B cell (primary cell): ENCODE results near the gene ZC3H7A. TPM values are rescaled to one million over a fixed set of nuclear protein-coding genes. Genes with fewer than 3 reads are reported as not detected.

Experiments used
- ATAC-seq: fragments of 200-7000 bp; cut with Tn5 transposase; one replicate; pipeline ENCODE4 v1.10.0; 2021; ENCODE audit warnings: low read depth, mild to moderate bottlenecking, moderate number of reproducible peaks, moderate library complexity
- CTCF ChIA-PET: fragments of 350-600 bp; sonication (Branson Sonifier 250); formaldehyde crosslinking; loops from one replicate; lab custom pipeline; 2021; ENCODE audit warnings: antibody characterized with exemption, inconsistent platforms; lab: Charles Lee
- POLR2A ChIA-PET: fragments of 350-600 bp; sonication (Branson Sonifier 250); formaldehyde crosslinking; loops from one replicate; lab custom pipeline; 2021; ENCODE audit warnings: antibody characterized with exemption; lab: Charles Lee
- DNase-seq: peaks from one replicate; pipeline ENCODE4 v3.0.0; 2013
- H2AFZ ChIP-seq: 2 replicates; pipeline ENCODE4 v1.6.1; 2012; ENCODE audit warnings: mild to moderate bottlenecking, low read depth, low read length; ENCODE audit not compliant: insufficient read depth, poor library complexity, severe bottlenecking
- H3K27ac ChIP-seq, 2 donors: 1 replicate in 1 of 2; 2 replicates in 1 of 2; pipeline ENCODE4 v1.5.1; 2012 to 2013; ENCODE audit warnings: low read length in 2 of 2, mild to moderate bottlenecking in 2 of 2, moderate library complexity in 1 of 2
- H3K27me3 ChIP-seq, 4 experiments: fragments of 200-600 bp in 1 of 4; sonication (generic) in 1 of 4; replicated peaks in 1 of 4; 1 replicate in 2 of 4; 2 replicates in 2 of 4; pipeline versions ENCODE4 v1.6.1 to v1.7.0; 2013 to 2016; ENCODE audit warnings: low read length in 3 of 4, mild to moderate bottlenecking in 2 of 4, mixed read lengths in 1 of 4, moderate library complexity in 1 of 4; ENCODE audit not compliant: insufficient read depth in 4 of 4, control insufficient read depth in 3 of 4; ENCODE audit errors: control extremely low read depth in 1 of 4
- H3K36me3 ChIP-seq, 2 experiments: replicated peaks in 1 of 2; 1 replicate in 1 of 2; 2 replicates in 1 of 2; pipeline versions ENCODE4 v1.6.1 to v1.7.1; 2013; ENCODE audit warnings: low read length in 1 of 2; ENCODE audit not compliant: insufficient read depth in 2 of 2, control insufficient read depth in 1 of 2; ENCODE audit errors: control extremely low read depth in 1 of 2, extremely low read depth in 1 of 2
- H3K4me1 ChIP-seq, 2 donors: fragments of 200-600 bp in 1 of 2; sonication (generic) in 1 of 2; 1 replicate in 1 of 2; 2 replicates in 1 of 2; pipeline versions ENCODE4 v1.5.1 to v1.6.1; 2013 to 2017; ENCODE audit warnings: low read length in 2 of 2; ENCODE audit not compliant: control insufficient read depth in 2 of 2, insufficient read depth in 2 of 2
- H3K4me2 ChIP-seq: replicated peaks from 2 replicates; pipeline ENCODE3; 2012; ENCODE audit warnings: mild to moderate bottlenecking, low read depth, low read length; ENCODE audit not compliant: poor library complexity, severe bottlenecking
- H3K4me3 ChIP-seq, 5 experiments: fragments of 200-600 bp in 1 of 5; sonication (generic) in 1 of 5; 1 replicate in 3 of 5; 2 replicates in 2 of 5; pipeline versions ENCODE4 v1.5.1 to v1.7.0; 2011 to 2016; ENCODE audit warnings: low read length in 4 of 5, mild to moderate bottlenecking in 4 of 5, low read depth in 2 of 5, control low read depth in 1 of 5, moderate library complexity in 1 of 5; ENCODE audit not compliant: insufficient read depth in 1 of 5; ENCODE audit errors: control extremely low read depth in 1 of 5, extremely low read depth in 1 of 5
- H3K79me2 ChIP-seq: fragments of 200-600 bp; sonication (generic); one replicate; pipeline ENCODE4 v1.6.0; 2016; ENCODE audit warnings: low read length; ENCODE audit not compliant: control insufficient read depth, insufficient read depth
- H3K9ac ChIP-seq: fragments of 200-600 bp; sonication (generic); 2 replicates; pipeline ENCODE4 v1.6.1; 2017; ENCODE audit warnings: mild to moderate bottlenecking, low read length, moderate library complexity
- H3K9me3 ChIP-seq, 3 donors: one replicate each; pipeline versions ENCODE4 v1.6.1 to v1.7.1; 2013; ENCODE audit warnings: low read length in 2 of 3; ENCODE audit not compliant: control insufficient read depth in 2 of 3, insufficient read depth in 1 of 3; ENCODE audit errors: control extremely low read depth in 1 of 3
- H4K20me1 ChIP-seq: 2 replicates; pipeline ENCODE4 v1.6.0; 2012; ENCODE audit warnings: mild to moderate bottlenecking, low read length; ENCODE audit not compliant: insufficient read depth, control insufficient read depth, poor library complexity, severe bottlenecking
- H3K27ac Mint-ChIP-seq: one replicate; pipeline ENCODE4 v1.8.0; 2021; ENCODE audit warnings: mixed read lengths
- H3K27me3 Mint-ChIP-seq: one replicate; pipeline ENCODE4 v1.8.0; 2021; ENCODE audit warnings: mixed read lengths
- H3K4me1 Mint-ChIP-seq: one replicate; pipeline ENCODE4 v1.8.0; 2021; ENCODE audit warnings: mixed read lengths
- H3K4me3 Mint-ChIP-seq: one replicate; pipeline ENCODE4 v1.8.0; 2021; ENCODE audit warnings: mixed read lengths
- H3K9me3 Mint-ChIP-seq: one replicate; pipeline ENCODE4 v1.8.0; 2022; ENCODE audit warnings: mixed read lengths; ENCODE audit not compliant: insufficient read depth
- CTCF ChIP-seq: fragments of 200-600 bp; IDR thresholded peaks from one replicate; pipeline ENCODE4 v1.8.0; 2022; ENCODE audit warnings: antibody characterized with exemption, mild to moderate bottlenecking
- EZH2 ChIP-seq: IDR thresholded peaks from 2 replicates; pipeline ENCODE4 v1.6.1; 2012; ENCODE audit warnings: borderline replicate concordance, low read depth, mild to moderate bottlenecking, moderate library complexity, low read length; ENCODE audit not compliant: insufficient read depth, poor library complexity, severe bottlenecking
- WGBS: methylation state at CpG from one replicate; pipeline ENCODE4 v1.1.5; 2013; ENCODE audit warnings: missing lambda C conversion rate; ENCODE audit not compliant: insufficient coverage; 5-methylcytosine and 5-hydroxymethylcytosine counted together
- intact Hi-C: fragments of 100-400 bp; cut with micrococcal nuclease; formaldehyde crosslinking; loops from one replicate; pipeline ENCODE4 v1.10.0; 2022
- polyA plus RNA-seq: library from polyadenylated mRNA; depleted of rRNA; stranded (reverse); fragments of >200 nt; gene quantifications from 2 replicates; pipeline ENCODE4 v1.2.3, GENCODE V29; 2012
- total RNA-seq, 2 donors: library from RNA; stranded (reverse); fragments of 120-200 nt in 1 of 2; gene quantifications; 1 replicate in 1 of 2; 2 replicates in 1 of 2; pipeline versions ENCODE4 v1.2.3 to v1.2.4, GENCODE V29; 2013 to 2022

ZC3H7A gene
- total and polyA plus RNA-seq, 2 donors (not counting 1 experiment from before 2014, with no cell fraction given): 40.8 to 126 TPM

GRCh38 chr16:11742093-11742535 is 54.9 kb downstream of the ZC3H7A start:
- Histone ChIP-seq H4K20me1 (peaks cover 5% of the 10 kb centered on the region), H3K9ac (peak overlapping the region; percentile 96), H3K36me3 (peaks cover 0 to 3% of the 10 kb centered on the region in 2 experiments), H3K27me3 (no peaks in the 10 kb centered on the region), H2AFZ (peak overlapping the region; percentile 78), H3K4me1 (peaks cover 31 to 48% of the 10 kb centered on the region in 2 donors), H3K27ac (peak overlapping the region; percentile 65 to 88), H3K4me3 (peak overlapping the region; percentile 68 to 97 (median 83)), H3K4me2 (peak overlapping the region; percentile 93), H3K9me3 (no peaks in the 10 kb centered on the region), H3K79me2 (peaks cover 52% of the 10 kb centered on the region)
- intact Hi-C loops: loop anchor here (1.0 to 2.0 kb wide), 4 partner anchors 53 to 174 kb away; partner anchors contain the start of genes RSL1D1 and ZC3H7A
- Mint-ChIP-seq H3K4me3 (peak overlapping the region; percentile 97), H3K27ac (peak overlapping the region; percentile 96), H3K27me3 (no peaks in the 10 kb centered on the region), H3K4me1 (peaks cover 57% of the 10 kb centered on the region), H3K9me3 (no peaks in the 10 kb centered on the region)
- DNase-seq (no peak), ATAC-seq (peak; percentile 19)
- TF ChIP-seq EZH2 (no peak), CTCF (peak; percentile 30)
- CTCF ChIA-PET: interaction anchor here (0.6 to 4.0 kb wide), 12 partner anchors 27 to 778 kb away, joined by 3 to 23 read pairs (median 4); partner anchors contain the start of genes TNFRSF17 and ZC3H7A
- POLR2A ChIA-PET: interaction anchor here (0.6 to 4.1 kb wide), 8 partner anchors 18 to 76 kb away, joined by 3 to 30 read pairs (median 3); partner anchors contain the start of gene ZC3H7A
- WGBS: under 1% methylated on average over 37 of the region's 37 CpGs

- peak overlapping the region; percentile 97 for H3K4me3 Mint-ChIP-seq
- H2AFZ ChIP-seq: no peak overlapping the region
- peak overlapping the region; percentile 96 for H3K9ac ChIP-seq
- ChIA-PET POLR2A (no interaction called here), CTCF (interaction anchor here (3.8 kb wide), 1 partner anchor 26 kb away, joined by 18 read pairs; no protein-coding TSS in a partner anchor)
- H3K36me3 ChIP-seq: peaks cover 5 to 18% of the 10 kb centered on the region in 2 experiments
- peak overlapping the region in 1 of 2 donors; percentile 34 for H3K27ac ChIP-seq
- no peaks in the 10 kb centered on the region for H3K27me3 ChIP-seq
- H3K9me3 ChIP-seq: no peaks in the 10 kb centered on the region
- H3K27me3 Mint-ChIP-seq: no peaks in the 10 kb centered on the region
- WGBS: no CpG with 5 or more reads among the region's 3 CpGs
- no peaks in the 10 kb centered on the region for H3K9me3 Mint-ChIP-seq
- ATAC-seq (no peak), DNase-seq (no peak)
- no peak for TF ChIP-seq EZH2
- H3K79me2 ChIP-seq: peaks cover 62% of the 10 kb centered on the region
- peak overlapping the region; percentile 96 for H3K27ac Mint-ChIP-seq
- peak overlapping the region; percentile 93 for H3K4me2 ChIP-seq
- peaks cover 12% of the 10 kb centered on the region for H4K20me1 ChIP-seq
- no peak overlapping the region for H3K4me3 ChIP-seq
- peaks cover 31 to 48% of the 10 kb centered on the region in 2 donors for H3K4me1 ChIP-seq
- peaks cover 62% of the 10 kb centered on the region for H3K4me1 Mint-ChIP-seq
- intact Hi-C loops: no loop called here
Measured at GRCh38 chr16:11740567-11740966, 56.5 kb downstream of the ZC3H7A start.
